Measurements from ENCODE around the gene APAF1.

APAF1 gene

DNA sequence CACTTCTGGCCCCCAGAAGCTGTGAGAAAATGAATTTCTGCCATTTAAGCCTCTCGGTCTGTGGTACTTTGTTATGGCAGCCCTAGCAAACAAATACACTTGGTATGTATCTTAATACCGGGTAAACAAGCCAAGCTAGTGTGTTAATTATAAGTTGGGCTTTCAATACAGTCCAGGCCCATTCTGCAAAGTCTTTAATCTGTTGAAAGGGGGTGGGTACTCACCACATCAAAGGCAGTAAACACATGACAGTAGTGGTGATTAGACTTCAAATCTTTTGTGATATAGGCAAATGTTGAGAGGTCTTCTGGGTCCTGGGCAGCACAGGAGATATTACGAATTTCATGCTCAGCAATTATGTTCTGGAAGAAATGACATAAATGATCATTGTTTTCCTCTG, 127.7 kb downstream of the APAF1 start:
- Histone ChIP-seq H3K36me3 (ENCODE audit: insufficient read depth) (no peaks in the 10 kb centered on the region), H3K27ac (no peak overlapping the region), H3K79me2 (ENCODE audit: insufficient read depth, low read depth) (no peaks in the 10 kb centered on the region), H4K20me1 (ENCODE audit: insufficient read depth) (no peaks in the 10 kb centered on the region), H3K4me3 (IDR thresholded peaks at IDR 0.05; ENCODE audit: insufficient read depth, low read depth, low read length) (no peak overlapping the region), H3K4me2 (no peak overlapping the region), H3K27me3 (ENCODE audit: insufficient read depth, low read depth) (no peaks in the 10 kb centered on the region), H3K4me1 (ENCODE audit: low read depth, poor library complexity, severe bottlenecking) (no peaks in the 10 kb centered on the region), H2AFZ (ENCODE audit: low read depth) (no peak overlapping the region), H3K9ac (no peak overlapping the region)
- TF ChIP-seq, protein P1, sequence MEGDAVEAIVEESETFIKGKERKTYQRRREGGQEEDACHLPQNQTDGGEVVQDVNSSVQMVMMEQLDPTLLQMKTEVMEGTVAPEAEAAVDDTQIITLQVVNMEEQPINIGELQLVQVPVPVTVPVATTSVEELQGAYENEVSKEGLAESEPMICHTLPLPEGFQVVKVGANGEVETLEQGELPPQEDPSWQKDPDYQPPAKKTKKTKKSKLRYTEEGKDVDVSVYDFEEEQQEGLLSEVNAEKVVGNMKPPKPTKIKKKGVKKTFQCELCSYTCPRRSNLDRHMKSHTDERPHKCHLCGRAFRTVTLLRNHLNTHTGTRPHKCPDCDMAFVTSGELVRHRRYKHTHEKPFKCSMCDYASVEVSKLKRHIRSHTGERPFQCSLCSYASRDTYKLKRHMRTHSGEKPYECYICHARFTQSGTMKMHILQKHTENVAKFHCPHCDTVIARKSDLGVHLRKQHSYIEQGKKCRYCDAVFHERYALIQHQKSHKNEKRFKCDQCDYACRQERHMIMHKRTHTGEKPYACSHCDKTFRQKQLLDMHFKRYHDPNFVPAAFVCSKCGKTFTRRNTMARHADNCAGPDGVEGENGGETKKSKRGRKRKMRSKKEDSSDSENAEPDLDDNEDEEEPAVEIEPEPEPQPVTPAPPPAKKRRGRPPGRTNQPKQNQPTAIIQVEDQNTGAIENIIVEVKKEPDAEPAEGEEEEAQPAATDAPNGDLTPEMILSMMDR (conservative IDR thresholded peaks at IDR 0.05; ENCODE audit: low read depth, low read length): no peak

DNA sequence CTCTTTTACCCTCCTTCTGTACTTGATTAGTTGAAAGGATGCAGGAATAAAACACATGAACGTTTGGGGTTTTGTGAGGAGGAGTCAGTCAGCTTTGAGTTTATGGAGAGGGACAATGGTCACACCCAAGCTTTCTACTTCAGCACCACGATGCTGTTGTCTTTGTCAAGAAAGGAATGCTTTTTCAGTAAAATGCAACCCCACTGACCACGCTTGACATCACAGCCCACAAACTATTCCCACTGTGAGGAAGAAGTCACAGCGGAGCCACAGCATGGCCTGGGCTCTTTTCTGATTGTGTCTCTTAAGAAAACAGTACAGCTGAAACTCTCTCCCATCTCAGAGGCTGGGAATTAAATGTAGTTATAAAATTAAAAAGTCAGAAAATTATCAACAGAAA, 135.2 kb downstream of the APAF1 start:
- Histone ChIP-seq H3K4me2 (no peak overlapping the region), H3K27ac (no peak overlapping the region), H3K4me3 (IDR thresholded peaks at IDR 0.05; ENCODE audit: insufficient read depth, low read depth, low read length) (no peak overlapping the region), H4K20me1 (ENCODE audit: insufficient read depth) (no peaks in the 10 kb centered on the region), H3K36me3 (ENCODE audit: insufficient read depth) (no peaks in the 10 kb centered on the region), H3K4me1 (ENCODE audit: low read depth, poor library complexity, severe bottlenecking) (no peaks in the 10 kb centered on the region), H3K9ac (no peak overlapping the region), H3K27me3 (ENCODE audit: insufficient read depth, low read depth) (no peaks in the 10 kb centered on the region), H2AFZ (ENCODE audit: low read depth) (no peak overlapping the region), H3K79me2 (ENCODE audit: insufficient read depth, low read depth) (no peaks in the 10 kb centered on the region)
- TF ChIP-seq, protein P1 (conservative IDR thresholded peaks at IDR 0.05; ENCODE audit: low read depth, low read length): no peak

DNA sequence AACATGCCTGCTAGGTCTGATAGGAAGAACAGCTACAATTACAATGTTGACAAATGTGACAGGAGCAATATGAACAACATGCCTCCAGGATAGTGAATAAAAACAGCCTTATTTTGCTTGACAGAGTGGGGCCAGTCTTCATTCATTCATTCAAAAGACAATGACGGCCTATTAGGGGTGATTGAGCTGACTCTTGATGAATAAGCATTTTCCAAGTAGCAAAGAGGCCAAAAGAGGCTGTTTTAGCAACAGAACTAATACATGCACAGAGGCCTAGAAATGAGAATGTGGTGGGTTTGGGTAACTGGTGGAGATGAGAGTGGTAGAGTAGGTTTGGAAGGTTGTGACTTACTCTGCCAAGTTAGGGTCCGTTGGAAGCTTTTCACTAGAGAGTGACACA, 138.3 kb downstream of the APAF1 start:
- Histone ChIP-seq H3K27me3 (ENCODE audit: insufficient read depth, low read depth) (no peaks in the 10 kb centered on the region), H3K9ac (no peak overlapping the region), H2AFZ (ENCODE audit: low read depth) (no peak overlapping the region), H3K36me3 (ENCODE audit: insufficient read depth) (no peaks in the 10 kb centered on the region), H3K4me2 (no peak overlapping the region), H3K4me3 (IDR thresholded peaks at IDR 0.05; ENCODE audit: insufficient read depth, low read depth, low read length) (no peak overlapping the region), H3K79me2 (ENCODE audit: insufficient read depth, low read depth) (no peaks in the 10 kb centered on the region), H3K4me1 (ENCODE audit: low read depth, poor library complexity, severe bottlenecking) (no peaks in the 10 kb centered on the region), H3K27ac (no peak overlapping the region), H4K20me1 (ENCODE audit: insufficient read depth) (no peaks in the 10 kb centered on the region)
- TF ChIP-seq, protein P1 (conservative IDR thresholded peaks at IDR 0.05; ENCODE audit: low read depth, low read length): no peak

All from KMS-11 (cell line).